IMR-90 (cell line): Measurements from ENCODE around the gene PDXK. TPM values are rescaled to one million over a fixed set of nuclear protein-coding genes. Genes with fewer than 3 reads are reported as not detected.

Experiments used
- ATAC-seq: fragments of 200-7000 bp; cut with Tn5 transposase; 2 replicates; pipeline ENCODE4 v1.9.1; 2020; ENCODE audit warnings: low read depth, mild to moderate bottlenecking, moderate library complexity
- BruUV-seq: library from RNA; stranded (reverse); fragments of 400-500 nt; replicated peaks from 2 replicates; lab custom pipeline; 2021; lab: Mats Ljungman, UMichigan
- CTCF ChIA-PET: fragments of 300-600 bp; formaldehyde crosslinking; extraction: SDS; loops from one replicate; lab custom pipeline; 2021; ENCODE audit warnings: antibody characterized with exemption; lab: Yijun Ruan, JAX
- POLR2A ChIA-PET: fragments of 300-600 bp; sonication (Branson Sonifier 250); formaldehyde crosslinking; loops from one replicate; lab custom pipeline; 2022; ENCODE audit warnings: antibody characterized with exemption; ENCODE audit not compliant: unreplicated experiment; lab: Charles Lee
- DNase-seq: peaks from one replicate; pipeline ENCODE4 v3.0.0; 2013
- H2AFZ ChIP-seq: replicated peaks from 2 replicates; pipeline ENCODE3; 2013; ENCODE audit warnings: low read length, mild to moderate bottlenecking; ENCODE audit not compliant: poor library complexity
- H2AK5ac ChIP-seq: 2 replicates; pipeline ENCODE4 v1.6.1; 2013; ENCODE audit warnings: low read depth, low read length, inconsistent platforms
- H2AK9ac ChIP-seq: replicated peaks from 2 replicates; pipeline ENCODE3; 2013; ENCODE audit warnings: mild to moderate bottlenecking, low read depth, low read length, moderate library complexity; ENCODE audit not compliant: poor library complexity
- H2BK120ac ChIP-seq: 2 replicates; pipeline ENCODE4 v1.6.1; 2013; ENCODE audit warnings: low read depth, low read length, inconsistent platforms
- H2BK15ac ChIP-seq: 3 replicates; pipeline ENCODE4 v1.6.1; 2013; ENCODE audit warnings: low read depth, low read length, inconsistent platforms
- H2BK20ac ChIP-seq: 2 replicates; pipeline ENCODE4 v1.6.1; 2013; ENCODE audit warnings: low read depth, mild to moderate bottlenecking, inconsistent platforms, low read length, moderate library complexity
- H2BK5ac ChIP-seq: 2 replicates; pipeline ENCODE4 v1.6.1; 2013; ENCODE audit warnings: mild to moderate bottlenecking, low read depth, low read length, inconsistent platforms; ENCODE audit not compliant: poor library complexity, severe bottlenecking
- H3K14ac ChIP-seq: replicated peaks from 2 replicates; pipeline ENCODE4 v1.6.1; 2013; ENCODE audit warnings: low read depth, low read length, inconsistent platforms
- H3K18ac ChIP-seq: 2 replicates; pipeline ENCODE4 v1.6.1; 2013; ENCODE audit warnings: low read depth, low read length, control low read depth
- H3K23ac ChIP-seq: 2 replicates; pipeline ENCODE4 v1.6.1; 2013; ENCODE audit warnings: low read depth, low read length, inconsistent platforms
- H3K27ac ChIP-seq: 2 replicates; pipeline ENCODE4 v1.5.1; 2013; ENCODE audit warnings: mild to moderate bottlenecking, control low read depth, low read length; ENCODE audit not compliant: insufficient read depth
- H3K27me3 ChIP-seq: 2 replicates; pipeline ENCODE4 v1.6.1; 2013; ENCODE audit warnings: low read length; ENCODE audit not compliant: control insufficient read depth, insufficient read depth
- H3K36me3 ChIP-seq: 2 replicates; pipeline ENCODE4 v1.6.1; 2013; ENCODE audit warnings: low read length, mixed read lengths; ENCODE audit not compliant: control insufficient read depth, insufficient read depth
- H3K4ac ChIP-seq: 2 replicates; pipeline ENCODE4 v1.6.1; 2013; ENCODE audit warnings: low read depth, low read length, inconsistent platforms
- H3K4me1 ChIP-seq: 2 replicates; pipeline ENCODE4 v1.6.1; 2013; ENCODE audit warnings: low read length, mixed read lengths; ENCODE audit not compliant: control insufficient read depth, insufficient read depth
- H3K4me2 ChIP-seq: 2 replicates; pipeline ENCODE4 v1.6.1; 2013; ENCODE audit warnings: low read depth, mild to moderate bottlenecking, control low read depth, low read length, moderate library complexity
- H3K4me3 ChIP-seq: 2 replicates; pipeline ENCODE4 v1.5.1; 2013; ENCODE audit warnings: low read depth, mild to moderate bottlenecking, control low read depth, low read length, moderate library complexity; ENCODE audit not compliant: insufficient read depth
- H3K56ac ChIP-seq: 2 replicates; pipeline ENCODE4 v1.6.1; 2013; ENCODE audit warnings: low read length, inconsistent platforms; ENCODE audit not compliant: insufficient read depth; ENCODE audit errors: extremely low read depth
- H3K79me1 ChIP-seq, 2 experiments: 2 replicates each; pipeline ENCODE4 v1.6.1; 2013; ENCODE audit warnings: low read length in 2 of 2, inconsistent platforms in 1 of 2, low read depth in 1 of 2
- H3K9ac ChIP-seq: 2 replicates; pipeline ENCODE4 v1.6.1; 2013; ENCODE audit warnings: low read depth, low read length, control low read depth
- H3K9me1 ChIP-seq: 2 replicates; pipeline ENCODE4 v1.6.1; 2013; ENCODE audit warnings: low read length, inconsistent platforms; ENCODE audit not compliant: insufficient read depth
- H3K9me3 ChIP-seq: 2 replicates; pipeline ENCODE4 v1.6.1; 2013; ENCODE audit warnings: low read length; ENCODE audit not compliant: control insufficient read depth, insufficient read depth
- H4K20me1 ChIP-seq: 2 replicates; pipeline ENCODE4 v1.6.1; 2013; ENCODE audit warnings: low read length, inconsistent platforms; ENCODE audit not compliant: insufficient read depth
- H4K5ac ChIP-seq: 2 replicates; pipeline ENCODE4 v1.6.1; 2013; ENCODE audit warnings: mild to moderate bottlenecking, low read depth, low read length, control low read depth
- H4K8ac ChIP-seq, 2 experiments: 2 replicates each; pipeline ENCODE4 v1.6.1; 2013; ENCODE audit warnings: low read depth in 2 of 2, low read length in 2 of 2, control low read depth in 1 of 2, inconsistent platforms in 1 of 2
- H4K91ac ChIP-seq: 2 replicates; pipeline ENCODE4 v1.6.1; 2013; ENCODE audit warnings: low read depth, low read length, inconsistent platforms; ENCODE audit not compliant: insufficient read depth
- CEBPB ChIP-seq: IDR thresholded peaks from 2 replicates; pipeline ENCODE4 v1.6.1; 2012; ENCODE audit warnings: low read depth, low read length, improper control_type of control experiment
- CHD1 ChIP-seq: IDR thresholded peaks from 2 replicates; pipeline ENCODE4 v1.6.1; 2012; ENCODE audit warnings: low read depth, low read length, improper control_type of control experiment
- CTCF ChIP-seq: conservative IDR thresholded peaks from 2 replicates; pipeline ENCODE4 v1.5.1; 2012; ENCODE audit warnings: mild to moderate bottlenecking, low read depth, low read length, improper control_type of control experiment
- ELK1 ChIP-seq: fragments of 150-350 bp; IDR thresholded peaks from 2 replicates; pipeline ENCODE4 v1.6.1; 2016; ENCODE audit warnings: low read depth, mild to moderate bottlenecking, low read length, moderate library complexity, borderline replicate concordance
- FOS ChIP-seq: fragments of 150-350 bp; IDR thresholded peaks from 2 replicates; pipeline ENCODE4 v1.6.1; 2016; ENCODE audit warnings: low read depth, low read length
- MAFK ChIP-seq: IDR thresholded peaks from 2 replicates; pipeline ENCODE4 v1.6.1; 2012; ENCODE audit warnings: low read depth, low read length, improper control_type of control experiment
- MAZ ChIP-seq: IDR thresholded peaks from 2 replicates; pipeline ENCODE4 v1.6.1; 2012; ENCODE audit warnings: low read depth, mild to moderate bottlenecking, low read length, improper control_type of control experiment, moderate library complexity, borderline replicate concordance
- MXI1 ChIP-seq: IDR thresholded peaks from 2 replicates; pipeline ENCODE4 v1.6.1; 2012; ENCODE audit warnings: low read depth, mild to moderate bottlenecking, low read length, moderate library complexity, borderline replicate concordance
- RCOR1 ChIP-seq: IDR thresholded peaks from 2 replicates; pipeline ENCODE4 v1.6.1; 2012; ENCODE audit warnings: mild to moderate bottlenecking, low read length, improper control_type of control experiment; ENCODE audit not compliant: insufficient replicate concordance
- RFX5 ChIP-seq: IDR thresholded peaks from 2 replicates; pipeline ENCODE4 v1.8.0; 2012; ENCODE audit warnings: low read depth, mild to moderate bottlenecking, low read length, moderate library complexity
- WGBS, 2 experiments: methylation state at CpG; one replicate each; pipeline versions ENCODE4 v1.1.5 to v1.1.7; 2013; ENCODE audit warnings: missing lambda C conversion rate in 2 of 2; ENCODE audit not compliant: insufficient read length in 1 of 2; ENCODE audit errors: extremely low coverage in 2 of 2; 5-methylcytosine and 5-hydroxymethylcytosine counted together
- dilution Hi-C: fragments of 300-500 bp; cut with HindIII; formaldehyde crosslinking; loops from one replicate; pipeline ENCODE4 v1.14.3; 2018; ENCODE audit warnings: low sequenced_read_pairs; ENCODE audit not compliant: unreplicated experiment
- in situ Hi-C: fragments of 300-500 bp; cut with MboI; formaldehyde crosslinking; loops from 3 replicates; pipeline ENCODE4 v1.14.3; 2019; ENCODE audit warnings: low sequenced_read_pairs, inconsistent platforms, mixed read lengths
- intact Hi-C: fragments of 100-400 bp; cut with micrococcal nuclease; formaldehyde crosslinking; loops from 2 replicates; pipeline ENCODE4 v1.10.0; 2022
- polyA plus RNA-seq, 3 experiments: library from polyadenylated mRNA; depleted of rRNA; stranded (reverse); fragments of >200 nt; gene quantifications; 2 replicates each; pipeline ENCODE4 v1.2.3, GENCODE V29; 2012; ENCODE audit warnings: low replicate concordance in 1 of 3
- total RNA-seq: library from RNA; depleted of rRNA; stranded (reverse); fragments of >200 nt; gene quantifications from 2 replicates; pipeline ENCODE4 v1.2.3, GENCODE V29; 2012

The PDXK gene
- total and polyA plus RNA-seq, 2 of the 4 experiments (the other 2 are of a cell fraction): 155 to 312 TPM

- TF ChIP-seq FOS: no peak
- no peak for TF ChIP-seq CEBPB
- TF ChIP-seq MAFK: no peak
- TF ChIP-seq CTCF: no peak
These were observed 73.5 kb downstream of the PDXK start (continued) for GRCh38 chr21:43792406-43792805.

- Histone ChIP-seq H3K18ac (no peak overlapping the region), H3K4me2 (no peak overlapping the region), H2BK20ac (no peak overlapping the region), H3K9me3 (no peaks in the 10 kb centered on the region), H2BK15ac (no peak overlapping the region), H4K8ac (no peak overlapping the region), H3K27ac (no peak overlapping the region), H3K4me1 (peaks cover 4% of the 10 kb centered on the region), H2BK120ac (no peak overlapping the region), H3K14ac (no peak overlapping the region), H2BK5ac (no peak overlapping the region), H3K4me3 (no peak overlapping the region), H2AFZ (no peak overlapping the region), H2AK9ac (no peak overlapping the region), H3K56ac (no peak overlapping the region), H3K79me1 (peaks cover 30 to 57% of the 10 kb centered on the region in 2 experiments), H3K4ac (no peak overlapping the region), H3K23ac (no peak overlapping the region), H3K36me3 (peaks cover 63% of the 10 kb centered on the region), H4K20me1 (peaks cover 15% of the 10 kb centered on the region), H3K9ac (no peak overlapping the region), H3K9me1 (peaks cover 9% of the 10 kb centered on the region; the same call in 1 of the 2 replicates), H3K27me3 (no peaks in the 10 kb centered on the region), H4K5ac (no peak overlapping the region), H4K91ac (no peak overlapping the region), H2AK5ac (no peak overlapping the region)
- POLR2A ChIA-PET: no interaction called here
- ATAC-seq (no peak), DNase-seq (no peak)
- dilution Hi-C loops (no loop called here), in situ Hi-C loops (no loop called here), intact Hi-C loops (no loop called here)
- WGBS, 2 experiments: 100% methylated on average over 1 of the region's 16 CpGs; no CpG with 5 or more reads in 1 of the 2 experiments
- CTCF ChIA-PET: no interaction called here
- BruUV-seq: no TSS peak
- TF ChIP-seq MXI1 (no peak), CTCF (no peak), RCOR1 (no peak), ELK1 (no peak), CEBPB (no peak), FOS (no peak), MAZ (no peak), RFX5 (no peak), CHD1 (no peak), MAFK (no peak)
These were observed 74.3 kb downstream of the PDXK start for GRCh38 chr21:43793243-43793642.
